Keratinocyte (primary cell): ENCODE data around the gene CCDC60. TPM values are rescaled to one million over a fixed set of nuclear protein-coding genes. Genes with fewer than 3 reads are reported as not detected.
"Not testable (repeated sequence)": the region's sequence is repeated elsewhere in the genome, so short reads cannot be mapped to it uniquely, and the experiment has no call there.

Source experiments
- DNase-seq: peaks from one replicate; pipeline ENCODE4 v3.0.0-alpha.2; 2011; ENCODE audit warnings: low read depth, missing footprints, low spot score
- FAIRE-seq: peaks from 2 replicates; lab custom pipeline; 2011; peaks lifted over from hg19 to GRCh38; lab: Jason Lieb, UNC
- H2AFZ ChIP-seq: 2 replicates; pipeline ENCODE4 v1.6.0; 2012; ENCODE audit warnings: low read length, control low read depth, inconsistent platforms; ENCODE audit not compliant: control insufficient read depth
- H3K27ac ChIP-seq: 2 replicates; pipeline ENCODE4 v1.5.1; 2011; ENCODE audit warnings: low read length; ENCODE audit not compliant: control insufficient read depth, insufficient read depth
- H3K27me3 ChIP-seq: 3 replicates; pipeline ENCODE4 v1.6.0; 2011; ENCODE audit warnings: low read length; ENCODE audit not compliant: control insufficient read depth, insufficient read depth; ENCODE audit errors: extremely low read depth
- H3K36me3 ChIP-seq, 2 experiments: 2 replicates in 1 of 2; 3 replicates in 1 of 2; pipeline ENCODE4 v1.5.1; 2011; ENCODE audit warnings: low read length in 2 of 2, mild to moderate bottlenecking in 1 of 2; ENCODE audit not compliant: control insufficient read depth in 2 of 2, insufficient read depth in 2 of 2; ENCODE audit errors: extremely low read depth in 1 of 2
- H3K4me1 ChIP-seq: 3 replicates; pipeline ENCODE4 v1.5.1; 2011; ENCODE audit warnings: low read length; ENCODE audit not compliant: control insufficient read depth, insufficient read depth; ENCODE audit errors: extremely low read depth
- H3K4me2 ChIP-seq: 3 replicates; pipeline ENCODE4 v1.6.0; 2011; ENCODE audit warnings: low read depth, low read length; ENCODE audit not compliant: control insufficient read depth, insufficient read depth; ENCODE audit errors: extremely low read depth
- H3K4me3 ChIP-seq, 3 experiments: fragments of 200-600 bp in 1 of 3; sonication (generic) in 1 of 3; 2 replicates in 2 of 3; 3 replicates in 1 of 3; pipeline ENCODE4 v1.5.1; 2011 to 2016; ENCODE audit warnings: low read length in 3 of 3, mild to moderate bottlenecking in 3 of 3, control low read depth in 2 of 3, inconsistent platforms in 1 of 3, low read depth in 1 of 3, mixed read lengths in 1 of 3, mixed run types in 1 of 3, moderate library complexity in 1 of 3; ENCODE audit not compliant: control insufficient read depth in 2 of 3, insufficient read depth in 2 of 3; ENCODE audit errors: extremely low read depth in 1 of 3
- H3K79me2 ChIP-seq: 2 replicates; pipeline ENCODE4 v1.6.0; 2012; ENCODE audit warnings: low read length; ENCODE audit not compliant: control insufficient read depth, insufficient read depth
- H3K9ac ChIP-seq: 3 replicates; pipeline ENCODE4 v1.6.0; 2011; ENCODE audit warnings: low read length; ENCODE audit not compliant: control insufficient read depth, insufficient read depth; ENCODE audit errors: extremely low read depth
- H3K9me1 ChIP-seq: 3 replicates; pipeline ENCODE4 v1.6.0; 2011; ENCODE audit warnings: low read length; ENCODE audit not compliant: control insufficient read depth, insufficient read depth; ENCODE audit errors: extremely low read depth
- H3K9me3 ChIP-seq: 2 replicates; pipeline ENCODE4 v1.5.1; 2012; ENCODE audit warnings: low read depth, low read length; ENCODE audit not compliant: control insufficient read depth
- H4K20me1 ChIP-seq: 3 replicates; pipeline ENCODE4 v1.6.0; 2011; ENCODE audit warnings: low read length; ENCODE audit not compliant: control insufficient read depth, insufficient read depth; ENCODE audit errors: extremely low read depth
- EZH2 ChIP-seq: IDR thresholded peaks from one replicate; pipeline ENCODE4 v1.6.1; 2012; ENCODE audit warnings: inconsistent platforms, mild to moderate bottlenecking, low read length, moderate library complexity
- dilution Hi-C: fragments of 300-500 bp; cut with MboI; formaldehyde crosslinking; loops from one replicate; pipeline ENCODE4 v1.7.0; 2020; ENCODE audit warnings: low sequenced_read_pairs; ENCODE audit not compliant: extremely low pct_ligation_motif_present
- polyA plus RNA-seq, 5 experiments: library from polyadenylated mRNA; depleted of rRNA in 3 of 5; stranded (reverse) in 3 of 5; stranded (forward) in 1 of 5; unstranded in 1 of 5; fragments of >200 nt; gene quantifications; 1 replicate in 1 of 5; 2 replicates in 3 of 5; 3 replicates in 1 of 5; pipeline versions ENCODE4 v1.2.1 to v1.2.3, GENCODE V29; 2011 to 2012; ENCODE audit warnings: missing spikeins in 2 of 5, low read depth in 1 of 5, low replicate concordance in 1 of 5
- TF ChIP-seq, protein P1 (sequence below), 3 experiments: IDR thresholded peaks in 1 of 3; conservative IDR thresholded peaks in 1 of 3; optimal IDR thresholded peaks in 1 of 3; 2 replicates in 2 of 3; 3 replicates in 1 of 3; pipeline versions ENCODE3 to v1.5.1; 2011; ENCODE audit warnings: low read length in 3 of 3, mild to moderate bottlenecking in 3 of 3, moderate library complexity in 2 of 3, control low read depth in 1 of 3, inconsistent platforms in 1 of 3; ENCODE audit not compliant: insufficient read depth in 2 of 3; ENCODE audit errors: extremely low read depth in 1 of 3

Gene CCDC60
- polyA plus RNA-seq, 1 donor (not counting 4 experiments of a cell fraction or from before 2014, with no cell fraction given): 0.09 TPM

DNA sequence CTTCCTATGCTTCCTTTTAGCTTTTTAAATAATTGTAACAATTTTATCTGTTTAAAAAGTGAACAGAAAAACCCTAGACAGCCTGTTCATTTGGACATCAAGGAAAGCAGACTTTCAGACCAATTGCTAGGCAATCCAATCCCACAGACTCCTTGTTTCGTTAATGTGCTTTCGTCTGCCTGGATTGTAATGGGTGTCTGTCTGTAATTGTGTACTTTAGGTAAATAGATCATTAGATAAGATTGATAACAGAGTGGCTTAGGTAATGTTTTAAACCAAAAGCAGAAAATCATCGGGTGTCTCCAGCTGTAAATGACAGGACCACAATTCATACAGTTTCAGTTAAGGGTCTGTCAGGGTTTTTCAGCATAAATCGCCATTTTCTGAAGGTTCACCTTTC is 19.6 kb downstream of the CCDC60 start:
- FAIRE-seq (no peak), DNase-seq (no peak)
- TF ChIP-seq EZH2: no peak
- TF ChIP-seq, protein P1, sequence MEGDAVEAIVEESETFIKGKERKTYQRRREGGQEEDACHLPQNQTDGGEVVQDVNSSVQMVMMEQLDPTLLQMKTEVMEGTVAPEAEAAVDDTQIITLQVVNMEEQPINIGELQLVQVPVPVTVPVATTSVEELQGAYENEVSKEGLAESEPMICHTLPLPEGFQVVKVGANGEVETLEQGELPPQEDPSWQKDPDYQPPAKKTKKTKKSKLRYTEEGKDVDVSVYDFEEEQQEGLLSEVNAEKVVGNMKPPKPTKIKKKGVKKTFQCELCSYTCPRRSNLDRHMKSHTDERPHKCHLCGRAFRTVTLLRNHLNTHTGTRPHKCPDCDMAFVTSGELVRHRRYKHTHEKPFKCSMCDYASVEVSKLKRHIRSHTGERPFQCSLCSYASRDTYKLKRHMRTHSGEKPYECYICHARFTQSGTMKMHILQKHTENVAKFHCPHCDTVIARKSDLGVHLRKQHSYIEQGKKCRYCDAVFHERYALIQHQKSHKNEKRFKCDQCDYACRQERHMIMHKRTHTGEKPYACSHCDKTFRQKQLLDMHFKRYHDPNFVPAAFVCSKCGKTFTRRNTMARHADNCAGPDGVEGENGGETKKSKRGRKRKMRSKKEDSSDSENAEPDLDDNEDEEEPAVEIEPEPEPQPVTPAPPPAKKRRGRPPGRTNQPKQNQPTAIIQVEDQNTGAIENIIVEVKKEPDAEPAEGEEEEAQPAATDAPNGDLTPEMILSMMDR (optimal IDR thresholded peaks at IDR 0.05 in 1 of 3, IDR thresholded peaks at IDR 0.05 in 1 of 3, conservative IDR thresholded peaks at IDR 0.05 in 1 of 3; ENCODE audit: extremely low read depth in 1 of 3, insufficient read depth in 2 of 3, low read length in 3 of 3): no peak
- H3K4me3 ChIP-seq: no peak overlapping the region
- no peaks in the 10 kb centered on the region for H3K4me1 ChIP-seq
- no peaks in the 10 kb centered on the region for H3K36me3 ChIP-seq
- no peaks in the 10 kb centered on the region for H3K27me3 ChIP-seq
- dilution Hi-C loops: no loop called here
- no peaks in the 10 kb centered on the region for H3K9me1 ChIP-seq
- no peak overlapping the region for H3K27ac ChIP-seq
- H3K4me2 ChIP-seq: no peak overlapping the region
- no peaks in the 10 kb centered on the region for H3K79me2 ChIP-seq
- H3K9me3 ChIP-seq: no peaks in the 10 kb centered on the region
- no peak overlapping the region for H3K9ac ChIP-seq
- no peak overlapping the region for H2AFZ ChIP-seq
- no peaks in the 10 kb centered on the region for H4K20me1 ChIP-seq

DNA sequence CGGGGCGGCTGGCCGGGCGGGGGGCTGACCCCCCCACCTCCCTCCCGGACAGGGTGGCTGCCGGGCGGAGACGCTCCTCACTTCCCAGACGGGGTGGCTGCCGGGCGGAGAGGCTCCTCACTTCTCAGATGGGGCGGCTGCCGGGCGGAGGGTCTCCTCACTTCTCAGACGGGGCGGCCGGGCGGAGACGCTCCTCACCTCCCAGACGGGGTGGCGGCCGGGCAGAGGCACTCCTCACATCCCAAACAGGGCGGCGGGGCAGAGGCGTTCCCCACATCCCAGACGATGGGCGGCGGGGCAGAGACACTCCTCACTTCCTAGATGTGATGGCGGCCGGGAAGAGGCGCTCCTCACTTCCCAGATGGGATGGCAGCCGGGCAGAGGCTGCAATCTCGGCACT is 25.8 kb downstream of the CCDC60 start:
- dilution Hi-C loops: not testable (repeated sequence)

DNA sequence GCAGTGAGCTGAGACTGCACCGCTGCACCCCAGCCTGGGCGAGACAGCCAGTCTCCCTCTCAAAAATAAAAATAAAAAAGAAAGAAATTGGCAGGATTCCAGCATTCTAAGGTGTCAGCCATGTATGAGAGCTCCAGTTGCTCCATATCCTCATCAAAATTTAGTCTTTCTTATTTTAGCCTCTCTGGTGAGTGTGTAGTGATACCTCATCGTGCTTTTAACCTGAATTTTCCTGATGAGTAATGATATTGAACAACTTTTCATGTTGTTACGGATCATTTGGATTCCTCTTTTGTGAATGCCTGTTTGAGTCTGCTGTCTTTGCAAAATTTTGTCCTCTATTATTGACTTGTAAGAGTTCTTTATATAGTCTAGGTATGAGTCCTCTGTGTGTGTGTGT is 28.5 kb downstream of the CCDC60 start:
- H4K20me1 ChIP-seq: no peaks in the 10 kb centered on the region
- H3K36me3 ChIP-seq: no peaks in the 10 kb centered on the region
- H3K9me3 ChIP-seq: no peaks in the 10 kb centered on the region
- FAIRE-seq (no peak), DNase-seq (no peak)
- dilution Hi-C loops: no loop called here
- no peak overlapping the region for H3K4me2 ChIP-seq
- H3K27ac ChIP-seq: no peak overlapping the region
- no peak overlapping the region for H2AFZ ChIP-seq
- no peaks in the 10 kb centered on the region for H3K79me2 ChIP-seq
- H3K27me3 ChIP-seq: no peaks in the 10 kb centered on the region
- H3K9me1 ChIP-seq: no peaks in the 10 kb centered on the region
- no peak for TF ChIP-seq EZH2
- TF ChIP-seq, protein P1 (optimal IDR thresholded peaks at IDR 0.05 in 1 of 3, IDR thresholded peaks at IDR 0.05 in 1 of 3, conservative IDR thresholded peaks at IDR 0.05 in 1 of 3; ENCODE audit: extremely low read depth in 1 of 3, insufficient read depth in 2 of 3, low read length in 3 of 3): no peak
- H3K4me1 ChIP-seq: no peaks in the 10 kb centered on the region
- H3K9ac ChIP-seq: no peak overlapping the region
- H3K4me3 ChIP-seq: no peak overlapping the region

More for the DNA sequence above, 25.8 kb downstream of the CCDC60 start:
- H3K4me1 ChIP-seq, H4K20me1 ChIP-seq, H3K27me3 ChIP-seq, H3K79me2 ChIP-seq, FAIRE-seq, H3K36me3 ChIP-seq, H3K4me3 ChIP-seq, H3K4me2 ChIP-seq, H3K9me1 ChIP-seq, H3K9ac ChIP-seq, H2AFZ ChIP-seq, H3K27ac ChIP-seq, DNase-seq, H3K9me3 ChIP-seq: not testable (repeated sequence)
